HG02973 (cell line): Measurements from ENCODE around the gene CCDC91.
"Not testable (repeated sequence)": the region's sequence is repeated elsewhere in the genome, so short reads cannot be mapped to it uniquely, and the experiment has no call there.

Source experiments
- ATAC-seq: cut with Tn5 transposase; IDR thresholded peaks from one replicate; pipeline ENCODE4 v1.9.1; 2021; ENCODE audit warnings: moderate library complexity; ENCODE audit not compliant: unreplicated experiment

The CCDC91 gene

DNA sequence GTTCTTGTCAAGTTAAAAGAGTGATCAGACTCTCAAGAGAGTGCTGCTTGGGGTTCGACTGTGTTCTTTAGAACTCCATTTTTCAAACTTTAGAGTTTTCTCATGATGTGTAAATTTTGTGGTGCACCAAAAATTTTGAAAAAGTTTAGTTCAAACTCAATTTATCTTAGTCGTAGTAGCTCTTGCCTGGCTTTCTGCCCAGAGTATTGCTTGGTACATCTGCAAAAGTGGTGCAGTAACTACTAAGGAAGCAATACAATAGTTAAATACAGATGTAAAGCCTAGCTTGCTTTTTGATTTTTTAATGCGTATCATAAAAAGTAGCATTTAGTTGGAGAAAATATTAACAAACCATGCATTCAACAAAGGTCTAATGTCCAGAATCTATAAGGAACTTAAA, 9.5 kb upstream of the CCDC91 start:
- ATAC-seq: no peak

DNA sequence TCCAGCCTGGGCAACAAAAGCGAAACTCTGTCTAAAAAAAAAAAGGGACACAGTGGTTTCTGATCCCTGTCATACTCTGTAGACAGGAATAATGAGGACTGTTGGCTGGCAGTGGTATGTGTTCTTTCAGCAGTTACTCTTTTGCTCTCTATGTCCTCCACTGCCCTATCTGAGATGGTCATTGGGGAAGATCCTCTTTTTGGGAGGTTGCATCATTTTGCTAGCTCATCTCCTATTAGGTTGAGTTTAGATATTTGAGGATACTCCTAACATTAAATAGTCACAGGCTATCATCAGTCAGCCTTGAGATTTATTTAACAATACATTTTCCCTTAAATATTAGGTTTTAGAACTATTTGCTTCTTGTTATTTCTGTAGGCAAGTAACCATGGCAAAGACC, 5.9 kb upstream of the CCDC91 start:
- no peak for ATAC-seq

DNA sequence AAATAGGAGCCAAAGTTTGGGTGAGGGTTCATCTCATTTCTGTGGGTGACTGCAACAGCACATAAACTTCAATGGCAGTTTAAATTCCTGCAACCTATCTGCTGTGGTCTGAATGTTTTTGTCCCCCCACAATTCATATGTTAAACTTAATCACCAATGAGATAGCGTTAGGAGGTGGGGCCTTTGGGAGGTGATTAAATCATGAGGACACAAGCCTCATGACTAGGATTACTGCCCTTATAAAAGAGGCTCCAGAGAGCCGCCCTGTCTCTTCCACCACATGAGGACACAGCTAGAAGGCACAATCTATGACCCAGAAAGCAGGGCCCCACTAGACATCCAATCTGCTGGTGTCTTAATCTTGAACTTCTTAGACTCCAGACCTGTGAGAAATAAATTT, 3.8 kb upstream of the CCDC91 start:
- ATAC-seq: no peak

DNA sequence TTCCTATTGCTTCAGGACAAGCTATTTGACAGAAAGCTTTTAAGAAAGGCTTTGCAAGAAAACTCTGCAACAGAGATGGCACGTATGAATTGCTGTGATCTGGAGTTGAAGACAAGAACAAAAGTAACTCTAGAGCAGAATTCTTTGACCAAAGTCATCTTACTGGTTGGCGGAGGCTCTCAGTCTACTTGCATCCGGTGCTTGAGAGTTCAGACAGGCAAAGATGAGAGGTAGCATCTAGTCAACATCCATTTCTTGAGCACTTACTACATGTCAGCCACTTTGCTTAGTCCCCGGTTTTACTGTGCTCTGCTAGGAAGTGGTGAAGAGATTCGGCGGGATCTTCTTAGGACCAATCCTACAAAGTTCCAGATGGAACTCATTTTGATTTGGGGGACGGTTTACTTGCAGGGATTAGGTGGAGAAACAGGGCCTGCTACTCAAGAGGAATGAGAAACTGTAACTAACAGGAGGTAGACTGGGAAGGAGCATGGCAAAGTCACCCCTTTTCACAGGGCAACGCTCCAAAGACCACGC, 404 bp upstream of the CCDC91 start:
- ATAC-seq: no peak

DNA sequence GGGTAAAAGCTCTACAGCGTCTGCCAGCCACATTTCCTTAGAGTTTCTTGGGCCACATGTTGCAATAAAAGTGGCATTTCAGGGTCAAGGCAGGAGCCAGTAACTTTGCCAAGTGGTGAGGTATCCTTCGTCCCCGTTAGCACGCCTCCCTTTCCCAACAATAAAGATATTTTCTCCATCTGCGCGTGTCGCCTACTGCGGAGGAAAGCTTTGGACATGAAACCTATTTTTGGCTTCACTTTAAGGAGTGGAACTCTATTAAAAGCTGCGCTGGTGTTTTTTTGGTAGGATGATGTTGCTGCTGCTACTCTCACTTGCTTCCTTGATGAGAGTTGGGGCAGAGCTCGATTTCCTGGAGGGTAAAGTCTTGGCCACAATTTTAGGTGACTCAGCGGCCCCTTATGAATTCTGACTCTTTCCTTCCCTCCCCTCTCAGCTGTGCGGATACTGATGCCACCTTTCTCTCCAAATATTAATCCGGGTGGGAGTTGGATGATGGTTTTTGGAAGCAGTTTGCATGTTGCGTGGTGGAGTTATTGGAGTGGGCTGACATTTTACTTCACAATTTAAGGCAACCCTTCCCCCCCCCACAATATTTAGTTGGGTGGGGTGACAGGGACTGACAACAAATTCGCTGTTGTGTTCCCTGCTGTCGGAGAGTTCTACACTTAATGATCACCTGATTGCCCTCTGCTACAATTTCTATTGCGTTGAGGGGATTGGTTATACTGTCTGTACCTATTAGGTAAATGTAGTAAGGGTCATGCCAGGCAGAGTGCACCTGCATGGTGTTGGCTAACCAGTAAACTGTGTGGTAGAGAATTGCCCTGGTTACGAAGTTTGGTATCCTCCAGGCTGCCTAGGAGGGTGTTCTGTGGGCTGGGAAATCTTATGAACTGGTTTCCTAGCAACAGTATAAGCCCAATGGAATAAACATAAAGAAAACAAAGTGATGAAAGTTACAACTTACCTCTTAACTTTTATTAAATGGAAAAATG, 1.1 kb downstream of the CCDC91 start:
- no peak for ATAC-seq

DNA sequence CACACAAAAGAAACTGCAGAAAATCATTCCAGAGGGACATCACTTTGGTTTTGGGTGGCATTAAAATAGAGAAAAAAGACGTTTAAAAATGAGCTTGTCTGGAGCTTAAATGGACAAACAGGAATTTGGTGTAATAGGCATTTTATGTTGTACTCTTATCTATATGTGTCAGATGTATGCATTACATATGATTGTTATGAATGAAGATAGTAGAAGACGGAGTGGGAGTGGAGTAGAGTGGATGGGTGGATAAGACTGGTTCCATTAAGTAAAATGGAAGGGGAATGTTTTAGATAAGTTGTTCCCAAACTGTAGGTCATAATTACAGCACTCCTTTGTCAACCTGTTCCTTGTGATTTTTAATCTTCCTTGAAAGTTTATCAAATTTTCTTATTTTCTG, 1.9 kb downstream of the CCDC91 start:
- no peak for ATAC-seq

DNA sequence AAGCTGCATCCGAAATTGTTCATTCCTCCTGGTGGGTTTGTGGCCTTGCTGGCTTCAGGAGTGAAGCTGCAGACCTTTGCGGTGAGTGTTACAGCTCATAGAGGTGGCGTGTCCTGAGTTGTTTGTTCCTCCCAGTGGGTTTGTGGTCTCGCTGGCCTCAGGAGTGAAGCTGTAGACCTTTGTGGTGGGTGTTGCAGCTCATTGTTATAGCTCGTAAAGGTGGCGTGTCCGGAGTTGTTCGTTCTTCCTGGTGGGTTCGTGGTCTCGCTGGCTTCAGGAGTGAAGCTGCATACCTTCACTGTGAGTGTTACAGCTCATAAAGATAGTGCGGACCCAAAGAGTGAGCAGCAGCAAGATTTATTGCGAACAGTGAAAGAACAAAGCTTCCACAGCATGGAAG, 4.4 kb downstream of the CCDC91 start:
- not testable (repeated sequence) for ATAC-seq

DNA sequence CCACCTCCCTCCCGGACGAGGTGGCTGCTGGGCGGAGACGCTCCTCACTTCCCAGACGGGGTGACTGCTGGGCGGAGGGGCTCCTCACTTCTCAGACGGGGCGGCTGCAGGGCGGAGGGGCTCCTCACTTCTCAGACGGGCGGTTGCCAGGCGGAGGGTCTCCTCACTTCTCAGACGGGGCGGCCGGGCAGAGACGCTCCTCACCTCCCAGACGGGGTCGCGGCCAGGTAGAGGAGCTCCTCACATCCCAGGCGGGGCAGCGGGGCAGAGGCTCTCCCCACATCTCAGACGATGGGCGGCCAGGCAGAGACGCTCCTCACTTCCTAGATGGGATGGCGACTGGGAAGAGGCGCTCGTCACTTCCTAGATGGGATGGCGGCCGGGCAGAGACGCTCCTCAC, 10.9 kb downstream of the CCDC91 start:
- not testable (repeated sequence) for ATAC-seq

DNA sequence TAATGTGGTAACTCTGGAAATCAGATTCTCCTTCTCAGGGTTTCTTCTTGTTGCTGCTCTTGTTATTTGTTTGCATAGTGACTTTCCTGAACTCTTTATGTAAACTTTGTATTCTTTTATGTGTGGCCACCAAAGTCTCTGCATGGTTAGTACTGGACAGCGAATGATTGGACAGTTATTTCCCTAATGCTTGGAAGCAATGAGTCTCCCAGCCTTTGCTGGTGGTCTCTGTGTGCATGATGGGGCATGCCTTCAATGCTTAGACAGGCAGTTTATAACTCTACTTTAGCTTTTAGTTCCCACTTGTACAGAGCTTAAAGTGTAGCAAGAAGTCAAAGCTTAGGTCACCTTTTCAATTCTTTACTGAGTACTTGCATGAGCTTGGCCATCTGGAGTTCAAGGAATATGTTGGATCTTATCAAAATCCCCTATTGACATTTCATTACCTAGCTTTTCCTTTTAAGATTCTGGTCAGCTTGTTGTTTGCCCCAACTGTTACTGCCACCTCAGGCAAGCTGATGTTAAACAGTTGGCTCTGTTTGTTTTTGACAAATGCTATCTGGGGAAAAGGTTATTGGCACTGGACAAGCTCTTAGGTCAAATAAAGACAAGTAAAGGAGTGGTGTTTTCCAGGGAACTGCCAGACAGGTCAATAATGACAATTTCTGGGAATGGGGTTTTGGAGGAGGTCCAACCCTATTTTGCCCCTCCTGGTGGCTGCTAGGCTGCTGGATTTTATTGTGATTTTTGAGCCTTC, 12.3 kb downstream of the CCDC91 start:
- ATAC-seq: no peak

DNA sequence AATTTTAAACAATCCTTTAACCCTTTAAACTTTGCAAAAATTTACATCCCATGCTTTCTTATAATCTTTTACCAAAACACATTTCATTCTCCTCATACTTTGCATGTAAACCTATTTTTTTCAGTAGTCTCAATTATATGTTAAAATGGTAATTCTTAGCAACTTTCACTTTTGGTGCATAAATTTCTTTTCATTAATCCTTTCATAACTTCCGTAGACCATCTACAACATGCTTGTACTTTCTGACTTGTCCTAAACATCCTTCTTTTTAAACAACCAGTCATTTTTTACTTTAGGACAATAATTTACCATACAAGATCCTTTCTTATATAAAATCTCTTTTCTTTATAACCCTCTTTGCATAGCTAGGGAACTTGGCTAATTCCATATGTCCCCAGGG, 19.5 kb downstream of the CCDC91 start:
- no peak for ATAC-seq

DNA sequence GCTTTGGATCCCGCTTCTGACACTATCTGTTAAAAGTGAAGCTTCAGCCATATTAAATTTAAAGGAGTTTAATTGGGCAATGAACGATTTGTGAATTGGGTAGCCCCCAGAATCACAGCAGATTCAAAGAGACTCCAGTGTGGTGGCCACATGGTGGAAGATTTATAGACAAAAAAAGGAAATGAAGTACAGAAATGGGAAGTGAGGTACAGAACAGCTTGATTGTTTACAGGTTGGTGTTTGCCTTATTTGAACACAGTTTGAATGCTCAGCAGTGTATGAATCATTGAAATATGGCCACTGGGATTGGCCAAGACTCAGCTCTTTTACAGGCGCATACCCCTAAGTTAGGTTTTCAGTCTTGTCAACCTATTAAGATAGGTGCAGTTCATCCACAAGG, 21.9 kb downstream of the CCDC91 start:
- ATAC-seq: no peak

DNA sequence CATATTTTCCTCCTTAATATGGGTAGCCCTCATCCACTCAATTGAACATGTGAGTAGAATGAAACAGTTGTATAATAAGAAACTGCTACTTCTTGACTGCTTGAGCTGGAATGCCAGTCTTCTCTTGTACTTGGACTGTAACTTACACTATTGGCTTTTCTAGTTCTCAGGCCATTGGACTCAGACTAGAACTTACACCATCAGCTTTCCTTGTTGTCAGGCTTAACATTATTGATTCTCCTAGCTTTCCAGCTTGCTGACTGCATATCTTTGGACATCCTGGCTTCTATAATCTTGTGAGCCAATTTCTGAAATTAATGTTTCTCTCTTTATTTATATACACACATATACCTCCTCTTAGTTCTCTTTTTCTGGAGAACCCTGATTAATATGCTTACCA, 24.8 kb downstream of the CCDC91 start:
- no peak for ATAC-seq

DNA sequence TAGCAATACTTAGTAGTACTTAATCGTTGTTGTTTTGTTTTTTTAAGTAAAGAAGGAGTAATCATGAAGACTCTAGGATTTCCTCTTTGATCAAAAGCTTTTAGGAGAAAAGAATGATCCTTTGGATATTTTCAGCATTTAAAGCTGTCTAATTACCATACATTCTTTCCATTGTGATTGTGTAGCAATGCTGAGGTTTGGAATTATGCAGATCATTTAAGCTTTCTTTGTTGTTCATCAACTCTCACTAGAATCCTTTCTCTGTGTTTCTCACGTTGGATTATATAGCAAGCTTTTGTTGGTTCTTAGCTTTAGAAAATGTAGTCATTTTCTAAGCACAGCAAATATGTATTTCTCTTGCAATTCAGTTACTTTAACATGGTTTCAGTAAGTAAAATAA, 25.8 kb downstream of the CCDC91 start:
- no peak for ATAC-seq

DNA sequence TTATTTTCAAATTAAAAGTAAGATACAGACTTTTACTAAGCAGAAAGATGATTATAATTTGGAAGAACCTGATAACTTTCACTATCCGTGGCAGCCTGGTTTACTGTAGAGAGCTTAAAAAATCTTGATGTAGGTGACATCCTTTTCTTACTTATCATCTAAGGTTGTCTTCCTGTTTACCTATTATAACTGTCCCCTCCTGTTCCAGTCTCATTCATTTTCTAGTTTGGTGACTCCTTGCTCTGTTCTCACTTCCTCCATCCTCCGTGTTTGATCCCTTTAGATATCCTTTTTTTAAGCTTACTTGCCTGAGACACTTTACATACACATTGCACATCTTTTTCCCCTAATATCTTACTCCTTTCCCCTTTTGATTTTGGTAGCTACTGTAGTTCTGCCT, 27.5 kb downstream of the CCDC91 start:
- no peak for ATAC-seq

DNA sequence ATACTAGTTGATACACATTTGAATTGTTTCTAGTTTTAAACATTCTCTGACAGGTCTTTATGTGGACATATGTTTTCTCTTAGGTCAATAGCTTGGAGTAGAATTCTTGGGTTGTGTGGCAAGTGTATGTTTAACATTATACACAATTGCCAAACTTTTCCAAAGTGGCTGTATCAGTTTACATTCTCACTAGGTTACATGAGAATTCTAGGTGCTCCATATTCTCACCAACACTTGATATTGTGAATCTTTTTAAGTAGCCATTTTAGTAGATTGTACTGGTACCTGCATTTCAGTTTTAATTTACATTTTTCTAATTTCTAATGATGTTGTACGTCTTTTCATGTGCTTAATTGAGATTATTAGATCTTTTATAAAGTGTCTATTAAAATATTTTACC, 28.6 kb downstream of the CCDC91 start:
- no peak for ATAC-seq

DNA sequence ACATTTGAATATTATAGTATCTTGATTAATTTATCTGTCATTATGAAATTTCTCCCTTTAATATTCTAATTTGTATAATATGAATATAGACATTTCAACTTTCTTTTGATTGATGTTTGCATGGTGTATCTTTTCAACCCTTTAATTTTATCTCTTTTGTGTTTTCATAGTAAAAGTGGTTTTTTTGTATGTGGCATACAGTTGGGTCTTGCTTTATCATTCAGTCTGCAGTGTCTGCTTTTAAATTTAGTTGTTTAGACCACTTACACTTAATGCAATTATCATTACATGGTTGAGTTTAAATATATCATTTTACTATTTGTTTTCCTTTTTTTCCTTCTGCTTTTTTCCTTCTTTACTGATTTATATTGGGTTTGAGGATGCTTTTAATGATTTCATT, 29.6 kb downstream of the CCDC91 start:
- ATAC-seq: no peak

DNA sequence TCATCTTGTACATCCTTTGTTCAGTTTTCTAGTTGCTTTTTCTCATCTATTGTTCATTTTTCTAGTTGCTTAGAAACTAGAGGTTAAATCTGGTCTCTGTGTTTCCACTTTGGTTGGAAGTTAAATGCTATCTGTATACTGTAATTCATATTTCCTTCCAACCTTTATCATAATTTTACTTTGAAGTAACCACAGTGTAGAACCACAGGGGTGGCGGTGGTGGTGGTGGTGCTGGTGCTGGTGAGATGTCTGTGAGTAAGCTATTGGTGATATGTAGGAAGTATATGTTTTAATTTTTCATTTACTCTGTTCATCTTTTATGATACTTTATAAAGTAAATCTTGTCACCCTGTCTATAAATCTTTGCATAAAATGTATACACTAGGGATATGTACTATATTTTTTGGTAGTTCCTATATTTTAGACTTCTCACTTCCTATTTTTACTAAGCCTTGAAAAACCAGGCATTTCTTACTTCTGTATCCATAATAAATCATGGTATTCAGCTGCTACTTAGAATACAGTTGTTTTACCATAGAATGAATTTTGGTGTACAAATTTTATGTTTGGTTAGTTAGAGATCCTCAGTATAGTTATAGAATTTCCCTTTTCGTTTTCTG, 31.9 kb downstream of the CCDC91 start:
- no peak for ATAC-seq

DNA sequence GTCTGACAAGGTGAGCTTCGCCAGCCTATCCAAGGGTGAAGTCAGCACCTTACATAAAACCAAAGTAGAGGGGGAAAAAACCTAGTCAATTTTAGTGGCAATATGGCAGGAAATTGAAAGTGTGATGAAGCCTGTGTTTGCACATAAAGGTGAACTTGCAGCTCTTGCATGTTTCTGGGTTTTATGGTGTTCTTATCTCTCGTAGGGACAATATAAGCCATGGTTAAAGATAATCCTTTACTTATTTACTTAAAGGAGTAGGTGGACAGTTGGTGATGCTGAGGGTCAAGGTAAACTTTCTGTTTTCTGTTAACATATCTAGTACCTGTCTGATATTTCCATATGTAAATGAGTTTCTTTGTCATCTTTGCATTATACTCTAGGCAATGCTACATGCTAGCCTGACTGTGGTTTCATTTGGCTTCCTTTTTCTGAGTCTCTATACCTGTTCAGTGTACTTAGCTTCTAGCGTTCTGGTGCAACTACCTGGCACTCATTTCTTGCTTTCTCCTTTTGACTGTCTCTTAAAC, 32.8 kb downstream of the CCDC91 start:
- peak; percentile 97 for ATAC-seq

DNA sequence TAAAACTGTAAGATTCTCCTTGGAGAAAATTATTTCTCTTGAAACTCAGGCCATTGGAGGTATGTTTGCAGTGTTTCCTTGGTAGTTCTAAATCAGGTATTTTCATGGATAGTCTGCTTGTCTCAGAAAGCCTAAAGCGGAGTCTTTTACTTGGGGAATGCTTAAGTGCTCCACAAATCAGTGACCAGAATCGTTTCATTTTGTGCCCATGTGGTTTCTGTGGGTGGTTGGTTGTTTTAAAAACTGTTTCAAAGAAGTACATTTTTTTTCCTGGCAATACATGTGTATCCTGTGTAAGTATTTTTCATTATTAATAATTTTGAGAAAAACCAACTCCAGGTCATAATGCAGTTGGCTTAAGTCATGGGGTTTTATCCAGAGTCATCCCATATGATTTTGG, 33.6 kb downstream of the CCDC91 start:
- ATAC-seq: no peak

DNA sequence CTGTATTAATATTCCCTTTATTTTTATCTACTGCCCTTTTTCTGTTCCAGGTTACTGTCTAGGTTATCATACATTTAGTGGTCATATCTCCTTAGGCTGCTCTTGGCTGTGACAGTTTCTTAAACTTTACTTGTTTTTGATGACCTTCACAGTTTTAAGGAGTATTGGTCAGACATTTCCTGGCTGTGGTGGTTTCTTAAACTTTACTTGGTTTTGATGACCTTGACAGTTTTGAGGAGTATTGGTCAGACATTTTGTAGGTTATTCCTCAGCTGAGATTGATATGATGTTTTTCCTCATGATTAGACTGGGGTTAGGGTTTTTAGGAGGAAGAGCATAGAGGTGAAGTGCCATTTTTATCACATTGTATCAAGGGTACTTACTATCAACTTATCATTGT, 36.4 kb downstream of the CCDC91 start:
- ATAC-seq: no peak

DNA sequence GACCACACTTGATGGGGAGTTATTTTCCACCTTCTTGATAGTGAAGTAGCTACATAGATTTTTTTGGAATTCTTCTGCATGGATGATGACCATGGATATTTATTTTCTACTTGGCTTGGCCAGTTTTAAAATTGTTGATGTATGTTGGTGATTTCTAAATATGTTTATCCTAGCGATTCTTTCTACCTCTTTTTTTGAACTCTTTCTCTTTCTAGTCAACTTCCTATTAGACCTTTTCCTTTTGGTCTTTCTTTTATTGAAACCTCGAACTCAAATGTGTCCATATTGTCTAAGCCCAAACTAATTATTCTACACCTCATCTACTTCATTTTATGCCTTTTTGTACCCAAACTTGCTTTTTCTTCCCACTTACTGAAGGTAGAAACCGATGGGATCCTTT, 37.0 kb downstream of the CCDC91 start:
- no peak for ATAC-seq
